Neuronal stem cell (in vitro differentiated cells): ENCODE results near the gene SPARC.

Experiments
- DNase-seq: peaks from one replicate; pipeline ENCODE4 v3.0.0-alpha.2; 2013; ENCODE audit warnings: low spot score
- H2AFZ ChIP-seq: one replicate; pipeline ENCODE4 v1.6.1; 2013; ENCODE audit warnings: mild to moderate bottlenecking, low read length, inconsistent platforms
- H2AK5ac ChIP-seq: 2 replicates; pipeline ENCODE4 v1.6.1; 2013; ENCODE audit warnings: low read depth, mild to moderate bottlenecking, inconsistent platforms, low read length, moderate library complexity, mixed read lengths
- H2BK120ac ChIP-seq: 2 replicates; pipeline ENCODE4 v1.6.1; 2013; ENCODE audit warnings: low read depth, mild to moderate bottlenecking, inconsistent platforms, low read length, moderate library complexity, mixed read lengths
- H2BK12ac ChIP-seq: one replicate; pipeline ENCODE4 v1.6.1; 2013; ENCODE audit warnings: low read length, inconsistent platforms
- H2BK15ac ChIP-seq: 2 replicates; pipeline ENCODE4 v1.6.1; 2013; ENCODE audit warnings: mild to moderate bottlenecking, low read length, inconsistent platforms, mixed read lengths
- H2BK5ac ChIP-seq: one replicate; pipeline ENCODE4 v1.6.1; 2013; ENCODE audit warnings: inconsistent platforms, mild to moderate bottlenecking, low read length, moderate library complexity
- H3K14ac ChIP-seq: one replicate; pipeline ENCODE4 v1.6.1; 2013; ENCODE audit warnings: low read length, inconsistent platforms
- H3K18ac ChIP-seq: 2 replicates; pipeline ENCODE4 v1.6.1; 2013; ENCODE audit warnings: low read length, inconsistent platforms
- H3K23ac ChIP-seq: 2 replicates; pipeline ENCODE4 v1.6.1; 2013; ENCODE audit warnings: low read depth, mild to moderate bottlenecking, mixed read lengths, low read length, inconsistent platforms; ENCODE audit not compliant: poor library complexity
- H3K27ac ChIP-seq: replicated peaks from 3 replicates; pipeline ENCODE4 v1.5.1; 2013; ENCODE audit warnings: low read length, inconsistent platforms
- H3K27me3 ChIP-seq, 3 experiments: 2 replicates each; pipeline ENCODE4 v1.6.1; 2013; ENCODE audit warnings: low read length in 3 of 3, mild to moderate bottlenecking in 2 of 3, inconsistent platforms in 1 of 3, low read depth in 1 of 3, mixed read lengths in 1 of 3, moderate library complexity in 1 of 3; ENCODE audit not compliant: control insufficient read depth in 3 of 3, insufficient read depth in 3 of 3
- H3K36me3 ChIP-seq, 2 donors: replicated peaks in 1 of 2; 2 replicates each; pipeline ENCODE4 v1.6.1; 2013; ENCODE audit warnings: low read length in 2 of 2; ENCODE audit not compliant: control insufficient read depth in 2 of 2, insufficient read depth in 2 of 2
- H3K4ac ChIP-seq: 2 replicates; pipeline ENCODE4 v1.6.1; 2013; ENCODE audit warnings: inconsistent platforms, mild to moderate bottlenecking, low read length, moderate library complexity
- H3K4me1 ChIP-seq, 2 donors: 1 replicate in 1 of 2; 2 replicates in 1 of 2; pipeline ENCODE4 v1.6.1; 2013; ENCODE audit warnings: low read length in 2 of 2, low read depth in 1 of 2; ENCODE audit not compliant: control insufficient read depth in 2 of 2, insufficient read depth in 1 of 2
- H3K4me2 ChIP-seq: one replicate; pipeline ENCODE4 v1.6.1; 2013; ENCODE audit warnings: mild to moderate bottlenecking, low read length, inconsistent platforms; ENCODE audit not compliant: insufficient read depth, poor library complexity, severe bottlenecking
- H3K4me3 ChIP-seq, 2 donors: 2 replicates each; pipeline ENCODE4 v1.5.1; 2013; ENCODE audit warnings: low read length in 2 of 2, mild to moderate bottlenecking in 2 of 2, inconsistent platforms in 1 of 2, moderate library complexity in 1 of 2
- H3K79me1 ChIP-seq: one replicate; pipeline ENCODE4 v1.6.1; 2013; ENCODE audit warnings: low read depth, mild to moderate bottlenecking, inconsistent platforms, low read length, moderate library complexity
- H3K9ac ChIP-seq: one replicate; pipeline ENCODE4 v1.6.1; 2013; ENCODE audit warnings: mild to moderate bottlenecking, low read depth, low read length, inconsistent platforms; ENCODE audit not compliant: poor library complexity
- H3K9me3 ChIP-seq, 2 donors: replicated peaks in 1 of 2; 2 replicates each; pipeline versions ENCODE3 to v1.6.1; 2013; ENCODE audit warnings: low read length in 2 of 2, mild to moderate bottlenecking in 2 of 2, inconsistent platforms in 1 of 2, low read depth in 1 of 2, mixed read lengths in 1 of 2, moderate library complexity in 1 of 2; ENCODE audit not compliant: control insufficient read depth in 2 of 2, insufficient read depth in 1 of 2
- H4K8ac ChIP-seq: one replicate; pipeline ENCODE4 v1.6.1; 2013; ENCODE audit warnings: low read depth, mild to moderate bottlenecking, inconsistent platforms, low read length, moderate library complexity
- H4K91ac ChIP-seq: one replicate; pipeline ENCODE4 v1.6.1; 2013; ENCODE audit warnings: low read length, low read depth, mild to moderate bottlenecking, inconsistent platforms; ENCODE audit not compliant: poor library complexity
- WGBS, 2 donors: extraction: QIAGEN DNeasy Blood & Tissue Kit; methylation state at CpG; one replicate each; pipeline ENCODE4 v1.1.7; 2013; ENCODE audit warnings: missing lambda C conversion rate in 2 of 2, mixed read lengths in 1 of 2; ENCODE audit not compliant: insufficient read length in 2 of 2, insufficient replicate concordance in 1 of 2; ENCODE audit errors: extremely low coverage in 2 of 2; 5-methylcytosine and 5-hydroxymethylcytosine counted together

Gene SPARC

DNA sequence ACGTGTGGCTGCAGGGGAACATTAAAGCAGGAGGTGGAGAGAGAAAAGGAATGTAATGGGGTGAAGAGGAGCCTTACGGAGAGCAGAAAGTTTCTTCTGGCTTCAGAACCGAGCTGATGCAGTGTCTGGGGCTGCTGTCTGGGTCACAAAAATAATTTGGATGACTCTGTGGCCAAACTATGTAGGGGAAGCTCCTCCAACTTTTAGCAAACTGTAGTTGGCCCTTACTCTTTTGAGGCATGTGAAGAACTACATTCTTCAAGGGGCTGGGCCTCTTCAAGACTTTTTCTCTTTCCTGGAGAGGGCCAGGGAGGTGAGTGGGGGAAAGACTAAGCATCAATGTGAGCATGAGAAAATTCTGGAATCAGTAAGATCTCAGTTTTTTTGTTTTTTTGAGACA lies 31.9 kb upstream of the SPARC start:
- Histone ChIP-seq H2AK5ac (no peak overlapping the region), H3K23ac (no peak overlapping the region), H4K8ac (no peak overlapping the region), H3K36me3 (no peaks in the 10 kb centered on the region), H3K27ac (no peak overlapping the region), H2BK15ac (no peak overlapping the region), H3K4me1 (peaks cover 3 to 6% of the 10 kb centered on the region in 2 donors), H2BK120ac (no peak overlapping the region), H2AFZ (peak overlapping the region; percentile 46), H3K79me1 (no peaks in the 10 kb centered on the region), H3K18ac (no peak overlapping the region), H2BK5ac (no peak overlapping the region), H3K9me3 (peaks cover 0 to 2% of the 10 kb centered on the region in 2 donors), H3K14ac (no peak overlapping the region), H4K91ac (no peak overlapping the region), H3K4ac (no peak overlapping the region), H3K4me3 (no peak overlapping the region), H3K9ac (no peak overlapping the region), H3K27me3 (no peaks in the 10 kb centered on the region), H3K4me2 (no peak overlapping the region), H2BK12ac (no peak overlapping the region)
- no CpG with 5 or more reads among the region's 3 CpGs for WGBS, 2 donors
- DNase-seq = no peak

DNA sequence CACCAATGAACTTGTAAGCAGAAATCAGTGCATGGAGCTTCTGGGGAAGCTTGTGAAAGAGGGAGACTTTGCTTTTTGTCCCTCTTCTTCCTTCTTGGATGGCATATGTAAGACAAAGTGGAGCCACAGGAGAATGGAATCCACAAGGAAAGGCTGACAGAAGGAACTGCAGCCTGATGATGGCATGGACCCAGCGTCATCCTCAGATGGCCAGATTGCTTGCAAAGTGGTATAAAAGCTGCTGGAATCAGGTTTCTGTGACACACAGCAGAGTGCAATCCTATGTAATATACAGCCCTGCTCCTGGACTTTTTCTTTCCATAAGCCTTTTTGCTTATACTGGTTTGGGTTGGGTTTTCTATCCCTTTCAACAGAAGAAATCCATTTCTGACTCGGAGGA lies 31.4 kb upstream of the SPARC start:
- no peak overlapping the region for H2BK12ac ChIP-seq
- no peak overlapping the region for H3K4me3 ChIP-seq
- H2BK5ac ChIP-seq = no peak overlapping the region
- no peak overlapping the region for H3K23ac ChIP-seq
- WGBS, 2 donors = no CpG with 5 or more reads among the region's 2 CpGs
- H3K4me1 ChIP-seq = peaks cover 3 to 6% of the 10 kb centered on the region in 2 donors
- peaks cover 0 to 2% of the 10 kb centered on the region in 2 donors for H3K9me3 ChIP-seq
- H2BK120ac ChIP-seq = no peak overlapping the region
- H2BK15ac ChIP-seq = no peak overlapping the region
- H3K14ac ChIP-seq = no peak overlapping the region
- no peaks in the 10 kb centered on the region for H3K79me1 ChIP-seq
- no peak overlapping the region for H3K18ac ChIP-seq
- no peak overlapping the region for H3K27ac ChIP-seq
- no peaks in the 10 kb centered on the region for H3K36me3 ChIP-seq
- H3K27me3 ChIP-seq = no peaks in the 10 kb centered on the region
- peak overlapping the region; percentile 53 for H2AFZ ChIP-seq
- H3K4me2 ChIP-seq = no peak overlapping the region
- H4K91ac ChIP-seq = no peak overlapping the region
- H2AK5ac ChIP-seq = no peak overlapping the region
- no peak overlapping the region for H4K8ac ChIP-seq
- no peak for DNase-seq
- no peak overlapping the region for H3K9ac ChIP-seq
- H3K4ac ChIP-seq = no peak overlapping the region

DNA sequence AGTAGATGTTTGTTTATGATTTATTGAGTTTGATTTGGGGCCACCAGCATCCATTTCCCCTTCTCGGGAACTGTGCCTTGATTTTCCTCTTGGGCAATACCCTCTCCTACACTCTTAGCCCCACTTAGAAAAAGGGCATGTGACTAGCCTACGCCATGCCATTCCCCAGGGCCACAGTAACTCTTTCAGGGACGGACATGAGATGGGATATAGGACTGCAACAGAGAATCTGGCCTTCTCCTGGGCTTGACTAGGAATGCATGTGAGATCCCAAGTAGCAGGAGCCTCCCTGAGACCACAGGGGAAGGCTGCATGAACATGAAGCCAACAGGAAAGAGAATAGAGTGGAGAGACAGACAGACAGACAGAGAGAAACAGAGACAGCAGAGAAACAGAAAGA lies 30.7 kb upstream of the SPARC start:
- no peak overlapping the region for H3K18ac ChIP-seq
- peaks cover 0 to 2% of the 10 kb centered on the region in 2 donors for H3K9me3 ChIP-seq
- H3K79me1 ChIP-seq = no peaks in the 10 kb centered on the region
- H3K4me2 ChIP-seq = no peak overlapping the region
- H2BK12ac ChIP-seq = no peak overlapping the region
- no peak for DNase-seq
- H2BK15ac ChIP-seq = no peak overlapping the region
- no peak overlapping the region for H2AK5ac ChIP-seq
- H3K14ac ChIP-seq = no peak overlapping the region
- peak overlapping the region; percentile 53 for H2AFZ ChIP-seq
- no CpG with 5 or more reads among the region's 3 CpGs for WGBS, 2 donors
- no peaks in the 10 kb centered on the region for H3K27me3 ChIP-seq
- no peak overlapping the region for H2BK5ac ChIP-seq
- no peak overlapping the region for H4K91ac ChIP-seq
- H3K23ac ChIP-seq = no peak overlapping the region
- peaks cover 3 to 6% of the 10 kb centered on the region in 2 donors for H3K4me1 ChIP-seq
- H3K4me3 ChIP-seq = no peak overlapping the region
- H3K4ac ChIP-seq = no peak overlapping the region
- H3K27ac ChIP-seq = no peak overlapping the region
- no peak overlapping the region for H2BK120ac ChIP-seq
- no peak overlapping the region for H3K9ac ChIP-seq
- H3K36me3 ChIP-seq = no peaks in the 10 kb centered on the region
- no peak overlapping the region for H4K8ac ChIP-seq

DNA sequence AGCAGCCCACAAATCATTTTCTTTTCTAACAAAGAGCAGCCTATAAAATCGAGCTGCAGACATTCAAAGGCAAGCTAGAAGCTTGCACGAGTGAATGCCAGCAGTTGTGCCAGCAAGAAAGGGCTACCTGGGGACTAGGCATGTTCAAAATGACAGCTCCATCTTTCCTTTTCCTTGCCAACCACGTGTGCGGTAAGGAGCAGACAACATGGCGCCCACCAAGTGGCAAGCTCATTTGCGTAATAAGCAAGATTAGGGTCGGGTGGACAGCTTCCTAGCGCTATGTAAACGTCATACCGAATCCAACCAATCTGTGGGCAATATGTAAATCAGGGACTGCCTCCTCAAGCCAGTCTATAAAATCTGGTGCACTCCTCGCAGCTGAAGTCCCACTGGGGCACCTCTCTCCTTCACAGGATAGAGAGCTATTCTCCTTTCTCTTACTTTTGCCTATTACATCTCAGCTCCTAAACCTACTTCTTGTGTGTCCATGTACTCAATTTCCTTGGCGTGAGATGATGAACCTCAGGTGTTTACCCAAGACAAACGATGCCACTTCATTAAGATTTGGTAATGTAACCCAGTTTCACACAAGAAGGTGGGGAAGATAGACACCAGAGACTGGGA lies 22.5 kb upstream of the SPARC start:
- Histone ChIP-seq H2BK12ac (no peak overlapping the region), H2AFZ (no peak overlapping the region), H3K27me3 (no peaks in the 10 kb centered on the region), H3K27ac (no peak overlapping the region), H3K9ac (no peak overlapping the region), H4K91ac (no peak overlapping the region), H3K9me3 (no peaks in the 10 kb centered on the region), H3K4me3 (no peak overlapping the region), H2BK120ac (no peak overlapping the region), H3K4me2 (no peak overlapping the region), H2BK5ac (no peak overlapping the region), H2AK5ac (no peak overlapping the region), H3K36me3 (no peaks in the 10 kb centered on the region), H3K23ac (no peak overlapping the region), H2BK15ac (no peak overlapping the region), H3K14ac (no peak overlapping the region), H3K79me1 (no peaks in the 10 kb centered on the region), H3K4me1 (peaks cover 2 to 6% of the 10 kb centered on the region in 2 donors), H4K8ac (no peak overlapping the region), H3K18ac (no peak overlapping the region), H3K4ac (no peak overlapping the region)
- DNase-seq = no peak
- WGBS, 2 donors = no CpG with 5 or more reads among the region's 13 CpGs
